OCI-LY3 (cell line): Measurements from ENCODE around the gene ATP11B.

Source experiments
- CTCF ChIP-seq: fragments of 200-600, 300-600 bp; sonication (generic); IDR thresholded peaks from 2 replicates; pipeline ENCODE4 v1.5.1; 2014; ENCODE audit warnings: antibody characterized with exemption, low read length, low read depth
- EZH2phosphoT487 ChIP-seq: fragments of 200-600 bp; shearing (Covaris generic); IDR thresholded peaks from 2 replicates; pipeline ENCODE4 v1.6.1; 2018; ENCODE audit warnings: antibody characterized with exemption, mixed run types, low read depth

DNA sequence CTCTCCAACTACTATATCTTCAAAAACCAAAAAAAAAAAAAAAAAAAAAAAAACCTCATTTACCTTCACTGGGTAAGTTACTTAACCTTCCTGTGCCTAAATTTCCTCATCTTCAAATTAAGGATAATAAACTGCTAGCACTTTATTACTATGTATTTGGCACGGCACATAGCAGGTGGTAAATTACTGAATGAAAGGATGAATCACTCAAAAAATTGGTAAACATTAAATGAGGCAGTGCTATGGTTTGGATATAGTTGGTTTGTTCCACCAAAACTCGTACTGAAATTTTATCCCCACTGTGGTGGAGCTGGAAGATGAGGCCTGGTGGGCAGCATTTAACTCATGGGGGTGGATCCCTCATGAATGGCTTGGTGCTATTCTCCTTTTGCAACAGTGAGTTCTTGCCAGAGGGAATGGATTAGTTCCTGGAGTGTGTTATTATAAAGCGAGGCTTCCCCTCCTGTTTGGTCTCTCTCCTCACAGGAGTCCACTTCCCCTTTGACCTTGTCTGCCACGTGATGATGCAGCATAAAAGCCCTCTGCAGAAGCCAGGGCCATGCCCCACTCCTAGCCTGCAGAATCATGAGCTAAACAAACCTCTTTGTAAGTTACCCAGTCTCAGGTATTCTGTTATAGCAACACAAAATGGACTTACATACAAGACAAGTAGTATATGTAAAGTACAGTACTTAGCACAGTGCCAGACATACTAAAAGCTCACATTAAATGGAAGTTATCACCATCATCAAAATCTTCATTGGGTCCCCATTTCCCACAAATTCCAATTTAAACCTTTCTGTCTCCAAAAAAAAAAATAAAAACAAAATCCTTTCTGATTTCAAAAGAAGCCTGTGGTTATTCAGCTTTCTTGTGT is 166.4 kb downstream of the ATP11B start:
- TF ChIP-seq CTCF (no peak), EZH2phosphoT487 (no peak)
